GM21786 (cell line): ENCODE measurements around the gene HDX.
"Not testable (repeated sequence)": the region's sequence is repeated elsewhere in the genome, so short reads cannot be mapped to it uniquely, and the experiment has no call there.

Experiments
- ATAC-seq: cut with Tn5 transposase; IDR thresholded peaks from one replicate; pipeline ENCODE4 v1.9.1; 2021; ENCODE audit not compliant: unreplicated experiment

HDX gene

DNA sequence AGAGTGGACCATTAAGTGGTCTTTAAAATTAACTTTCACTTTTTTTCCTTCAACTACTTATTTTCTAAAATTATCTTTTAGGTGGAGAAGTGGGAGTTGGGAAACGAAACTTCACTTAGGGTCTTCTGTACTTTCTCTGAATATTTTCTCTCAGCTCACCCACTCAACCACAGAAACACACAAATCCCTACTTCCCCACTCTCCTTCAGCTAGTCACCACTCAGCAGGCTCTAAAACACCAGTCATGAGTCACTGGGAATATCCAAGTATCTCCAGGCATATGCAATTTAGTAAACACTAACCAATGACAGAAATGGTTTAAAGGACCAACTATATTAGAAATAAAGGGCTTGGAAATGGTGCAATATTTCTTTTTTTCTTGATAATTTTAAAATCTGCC, 161.3 kb downstream of the HDX start:
- no peak for ATAC-seq

DNA sequence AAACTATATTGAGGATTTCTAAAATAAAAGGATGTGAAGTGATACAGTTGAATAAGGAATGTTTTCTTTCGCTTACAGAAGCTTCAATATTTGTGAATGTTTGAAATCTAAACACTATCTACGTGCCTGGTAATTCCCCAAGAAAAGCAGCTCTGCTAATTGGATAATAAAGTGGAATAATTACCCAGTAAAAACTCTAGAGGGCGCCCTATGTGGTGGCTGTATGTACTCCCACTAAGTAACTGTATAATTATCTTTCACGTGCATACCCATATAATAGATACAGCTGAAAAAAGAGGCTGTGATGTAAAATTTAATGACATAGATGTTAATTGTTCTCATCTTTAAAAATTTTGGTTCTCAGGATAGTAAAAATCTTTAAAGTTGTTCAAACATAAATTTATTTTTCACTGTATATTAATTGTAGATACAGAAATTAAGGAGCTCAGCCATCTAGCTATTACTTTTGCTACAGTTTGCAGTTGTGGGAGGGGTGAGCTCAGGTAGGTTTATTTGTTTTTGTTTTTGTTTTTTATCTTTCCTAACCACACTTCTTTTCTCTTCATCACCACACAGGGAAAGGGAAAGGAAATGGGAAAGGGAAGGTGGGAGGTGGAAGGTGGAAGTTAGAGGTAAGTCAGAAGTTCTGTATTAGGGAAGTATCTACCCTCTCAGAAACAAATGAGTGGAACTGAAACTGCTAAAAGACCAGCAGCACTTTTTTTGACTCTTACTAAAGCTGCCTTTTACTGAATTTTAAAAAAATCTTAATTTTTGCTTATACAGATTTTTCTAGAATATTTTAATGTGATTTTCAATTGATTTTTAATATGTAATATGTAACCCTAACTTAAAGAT, 162.5 kb downstream of the HDX start:
- ATAC-seq: peak; percentile 84

DNA sequence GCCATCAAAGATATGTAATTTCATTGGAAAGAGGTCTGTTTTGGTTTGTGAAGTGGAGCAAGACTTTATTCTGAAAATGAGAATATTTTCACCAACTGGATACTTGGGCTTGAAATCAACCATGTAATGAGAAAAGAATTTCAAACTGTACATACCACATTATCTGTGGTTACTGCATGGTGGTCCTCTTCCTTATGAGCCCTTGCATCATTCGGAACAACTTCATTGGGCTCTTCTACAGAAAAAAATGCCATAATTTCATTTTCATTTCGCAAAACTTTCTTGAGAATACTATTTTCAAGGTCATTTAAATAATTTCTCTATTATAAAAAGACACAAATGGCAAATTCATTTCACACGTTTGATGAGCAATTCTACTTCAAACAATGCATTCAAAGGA, 165.6 kb downstream of the HDX start:
- ATAC-seq: no peak

DNA sequence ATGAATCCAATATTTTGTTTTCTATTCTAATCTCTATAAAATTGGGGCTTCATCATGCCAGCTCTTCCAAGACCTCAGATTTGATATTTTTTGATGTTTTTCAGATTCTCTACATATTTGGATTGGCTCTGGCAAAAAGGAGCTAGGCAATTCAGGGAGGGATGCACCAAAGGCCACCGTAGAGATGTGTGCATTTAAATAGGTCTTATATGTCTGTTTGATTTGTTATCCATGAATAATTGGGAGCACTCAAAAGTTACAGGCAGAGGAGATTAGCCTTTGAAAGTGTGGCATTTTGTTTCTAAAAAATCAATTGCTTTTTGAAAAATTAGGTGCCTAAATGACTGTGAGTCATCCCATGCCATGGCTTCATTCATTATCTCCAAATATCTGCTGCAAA, 167.1 kb downstream of the HDX start:
- ATAC-seq: no peak

DNA sequence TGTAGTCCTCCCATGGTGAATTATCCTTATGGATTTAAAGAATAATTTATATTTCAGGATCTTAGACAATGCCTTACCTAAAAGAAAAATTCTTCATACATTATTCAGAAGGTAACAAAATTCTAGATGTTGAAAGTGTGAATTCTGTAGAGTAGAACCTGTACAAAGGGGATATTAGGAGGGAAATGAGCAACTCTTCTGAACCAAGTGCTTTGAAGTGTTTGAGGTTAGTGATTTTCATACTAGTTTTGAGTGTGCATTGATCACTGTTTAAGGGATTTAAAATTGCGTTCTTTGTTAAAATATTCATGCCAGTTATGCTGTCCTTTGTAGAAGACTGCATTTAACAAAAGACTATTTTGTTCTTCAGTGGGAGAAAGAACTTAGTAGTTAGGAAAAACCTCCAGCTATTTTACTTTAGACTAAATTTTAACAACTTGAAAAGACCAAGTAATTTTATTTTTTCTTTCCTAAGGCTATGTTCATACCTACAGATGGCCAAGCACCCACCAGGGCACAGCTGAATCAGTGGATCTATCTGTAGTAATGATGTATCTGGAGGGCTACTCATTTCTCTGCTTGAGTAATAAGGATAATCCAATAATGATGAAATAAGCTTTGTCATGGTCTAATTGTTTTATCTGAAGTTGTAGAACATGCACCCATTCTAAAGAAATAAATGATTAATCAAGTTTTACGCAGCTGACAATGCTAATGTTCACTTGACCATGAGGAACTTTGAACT, 180.0 kb downstream of the HDX start:
- no peak for ATAC-seq

DNA sequence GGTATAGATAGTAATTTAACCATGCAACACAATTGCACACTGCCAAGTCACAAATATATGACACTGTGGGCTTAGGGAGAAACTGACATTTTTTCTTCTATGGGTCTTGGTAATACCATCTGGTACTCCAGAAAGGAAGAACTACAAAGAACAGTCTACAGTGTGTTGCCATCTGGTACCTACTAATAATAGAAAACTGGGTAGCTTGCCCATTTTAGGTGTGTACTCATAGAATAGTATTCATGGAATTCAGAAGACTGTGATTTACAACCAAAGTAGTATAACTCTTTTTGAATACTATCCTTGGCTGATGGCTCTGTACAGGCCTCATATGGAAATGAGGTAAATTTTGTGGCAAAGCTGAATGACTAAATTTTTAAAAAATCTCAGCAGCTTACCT, 181.6 kb downstream of the HDX start:
- ATAC-seq: no peak

DNA sequence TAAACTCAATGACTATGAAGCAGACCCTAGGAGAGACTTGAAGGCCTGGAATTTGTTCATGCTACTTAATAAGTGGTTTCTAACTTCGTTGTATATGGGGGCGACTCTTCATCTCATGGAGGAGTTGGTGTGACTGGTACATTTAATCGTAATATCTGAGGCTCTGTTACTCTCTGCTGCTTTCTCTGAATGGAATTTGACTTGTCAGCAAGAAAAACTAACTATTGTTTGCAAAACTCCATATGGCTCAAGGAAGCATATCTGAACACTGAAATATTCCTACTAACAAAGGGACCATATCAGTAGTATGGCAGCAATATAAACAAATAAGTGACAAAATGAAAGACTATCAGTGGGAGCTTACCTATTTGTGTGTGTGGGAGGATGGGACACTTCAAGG, 182.2 kb downstream of the HDX start:
- no peak for ATAC-seq

DNA sequence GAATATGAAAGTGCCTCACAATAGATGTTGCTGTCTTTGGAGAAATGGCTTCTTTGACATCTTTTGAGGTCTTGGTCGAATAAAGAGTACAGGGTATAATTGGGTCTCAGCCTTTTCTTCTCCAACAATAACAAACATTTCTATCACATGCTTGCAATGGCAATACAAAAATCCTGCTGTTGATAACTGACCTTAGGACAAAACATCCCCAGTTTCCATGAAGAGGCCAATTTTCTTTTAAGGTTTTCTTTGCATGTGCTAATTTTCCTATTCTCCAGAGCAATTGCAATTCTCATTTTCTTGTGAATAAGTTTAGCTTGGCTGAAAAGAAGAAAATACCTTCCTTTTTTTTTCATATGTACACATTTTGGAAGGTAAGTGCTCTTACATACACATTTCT, 183.6 kb downstream of the HDX start:
- ATAC-seq: no peak

DNA sequence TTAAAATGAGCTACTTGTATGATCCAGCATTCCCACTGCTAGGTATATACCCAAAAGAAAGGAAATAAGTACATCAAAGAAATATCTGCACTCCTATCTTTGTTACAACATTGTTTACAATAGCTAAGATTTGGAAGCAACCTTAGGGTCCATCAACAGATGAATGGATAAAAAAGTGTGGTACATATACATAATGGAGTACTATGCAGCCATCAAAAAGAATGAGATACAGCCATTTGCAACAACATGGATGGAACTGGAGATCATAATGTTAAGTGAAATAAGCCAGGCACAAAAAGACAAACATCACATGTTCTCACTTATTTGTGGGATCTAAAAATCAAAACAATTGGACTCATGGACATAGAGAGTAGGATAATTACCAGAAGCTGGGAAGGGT, 186.3 kb downstream of the HDX start:
- ATAC-seq: not testable (repeated sequence)
